GM12872 (cell line): Measurements from ENCODE around the gene ADAMTS17.

Experiments
- CTCF ChIP-seq: IDR thresholded peaks from 3 replicates; pipeline ENCODE4 v1.5.1; 2011; ENCODE audit warnings: low read depth, mild to moderate bottlenecking, low read length, moderate library complexity; ENCODE audit not compliant: insufficient read depth

Gene ADAMTS17

DNA sequence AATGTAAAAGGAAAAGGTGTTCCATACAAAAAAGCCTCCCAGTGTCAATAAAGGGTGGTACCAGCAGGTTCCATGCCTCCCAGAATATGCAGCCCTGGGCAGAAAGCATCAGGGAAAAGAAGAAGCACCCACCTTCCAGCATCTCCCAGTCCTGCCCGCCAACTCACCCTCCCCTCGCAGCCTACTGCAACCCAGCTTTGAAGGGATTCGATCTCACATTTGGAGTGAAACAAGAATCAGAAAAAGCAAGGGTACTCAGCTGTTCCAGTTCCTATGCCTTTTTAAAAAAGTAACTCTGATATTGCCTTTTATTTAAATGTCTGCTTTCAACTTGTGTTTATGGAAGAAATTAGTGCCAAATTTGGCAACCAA, 166.9 kb downstream of the ADAMTS17 start:
- no peak for TF ChIP-seq CTCF

DNA sequence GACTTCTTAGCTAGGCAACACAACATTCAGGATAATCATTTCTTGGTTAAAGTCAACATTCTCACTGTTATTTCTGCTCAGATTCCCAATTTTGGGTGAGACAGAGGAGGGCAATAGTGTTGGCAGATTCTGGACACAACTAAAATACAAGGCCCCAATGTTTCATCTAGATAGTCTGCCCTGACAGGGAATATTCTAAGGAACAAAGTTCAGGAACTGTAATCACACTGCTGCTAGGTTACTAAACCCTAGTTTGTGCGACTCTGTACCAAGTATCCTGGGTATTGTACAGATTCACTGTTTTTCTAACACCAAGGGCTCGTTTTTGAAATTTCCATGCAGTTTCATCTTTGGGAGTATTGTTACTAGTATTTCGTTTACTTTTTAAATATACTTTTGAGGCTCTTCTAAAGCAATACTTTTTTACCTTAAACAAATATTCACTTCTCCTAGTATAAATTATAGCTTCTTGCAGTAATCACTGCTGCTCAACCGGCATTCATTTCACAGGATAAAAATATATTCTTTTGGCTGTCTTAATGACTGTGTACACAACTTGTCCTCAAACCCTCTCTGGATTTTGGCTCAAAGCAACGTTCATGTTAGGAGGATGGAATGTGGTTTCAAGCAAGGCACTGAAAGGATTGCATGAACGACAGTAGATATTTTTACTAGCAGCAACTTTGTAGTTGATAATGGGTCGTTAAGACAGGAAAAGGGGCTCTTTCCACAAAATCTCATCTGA, 167.4 kb downstream of the ADAMTS17 start:
- TF ChIP-seq CTCF, result no peak

- no peak for TF ChIP-seq CTCF
Measured at GRCh38 chr15:100172356-100173024, 169.3 kb downstream of the ADAMTS17 start.

- no peak for TF ChIP-seq CTCF
Measured at GRCh38 chr15:100171411-100171810, 170.4 kb downstream of the ADAMTS17 start.

DNA sequence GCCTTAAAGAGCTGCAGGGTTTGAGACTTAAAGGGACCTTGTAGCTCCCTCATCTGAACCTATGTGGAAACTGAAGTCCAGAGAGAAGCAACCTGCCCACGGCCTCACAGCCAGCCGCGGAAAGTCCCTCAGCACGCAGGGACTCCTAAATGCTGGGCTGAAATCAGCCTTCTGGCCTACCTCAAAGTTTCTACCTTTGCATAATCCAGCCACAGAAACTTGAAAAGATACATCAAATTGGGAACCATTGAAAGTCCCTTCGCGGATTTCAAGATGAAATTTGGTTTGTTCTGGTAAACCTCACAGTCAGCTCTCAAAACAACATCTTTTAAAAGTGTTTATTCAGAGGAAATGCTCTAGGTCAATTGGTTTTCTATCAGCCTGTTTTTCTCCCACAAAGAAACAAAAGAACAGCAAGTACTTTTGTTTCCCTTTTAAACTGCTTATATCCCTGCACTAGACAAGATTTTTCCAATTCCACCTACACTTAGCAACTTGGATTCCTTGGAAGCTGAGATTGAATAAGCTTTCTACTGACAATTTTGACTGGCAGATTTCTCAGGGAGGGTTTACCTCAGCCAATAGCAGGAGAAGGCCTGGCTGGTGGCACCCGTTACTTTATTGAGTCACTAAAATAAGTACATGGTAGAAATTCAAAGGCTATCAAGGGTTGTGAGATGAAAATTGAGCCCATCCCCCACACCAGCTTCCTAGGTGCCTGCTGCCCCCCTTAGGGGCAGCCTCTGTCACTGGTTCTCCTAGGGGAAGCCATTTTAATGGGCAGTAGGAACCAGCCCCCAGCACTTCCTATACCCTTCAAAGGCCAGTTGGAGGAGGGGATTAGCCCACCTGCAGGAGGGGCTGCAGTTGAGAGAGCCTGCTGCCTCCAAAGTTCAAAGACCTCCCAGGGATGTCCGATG, 171.2 kb downstream of the ADAMTS17 start:
- TF ChIP-seq CTCF, result no peak

GRCh38 chr15:100169615-100170290, 172.0 kb downstream of the ADAMTS17 start:
- TF ChIP-seq CTCF, result no peak

DNA sequence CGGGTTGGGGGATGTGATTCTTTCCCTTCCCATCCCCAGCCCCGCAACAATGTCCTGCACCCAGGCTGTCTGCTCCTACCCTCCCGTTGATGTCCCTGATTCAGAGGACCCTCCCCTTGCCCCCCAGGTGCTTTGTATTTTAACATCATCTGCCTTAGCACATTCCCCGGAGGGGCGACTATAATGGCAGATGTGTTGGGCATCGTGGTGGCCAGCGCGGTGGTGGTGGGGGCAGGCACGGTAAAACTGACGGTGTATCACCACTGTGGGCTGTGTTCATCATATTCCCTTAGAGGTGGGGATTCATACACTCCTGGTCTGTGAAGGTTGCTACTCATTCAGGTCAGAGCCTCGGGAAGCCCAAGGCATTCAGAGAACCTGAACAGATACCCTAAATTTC, 173.0 kb downstream of the ADAMTS17 start:
- TF ChIP-seq CTCF, result no peak
